ENCODE measurements around the gene KIF14. TPM values are rescaled to one million over a fixed set of nuclear protein-coding genes. Genes with fewer than 3 reads are reported as not detected.

KIF14 gene
- total and polyA plus RNA-seq, 2 experiments from 2014 or later = 2.2 to 5.1 TPM

GRCh38 chr1:200506471-200506870 is 114.1 kb downstream of the KIF14 start:
- no peaks in the 10 kb centered on the region for H3K79me2 ChIP-seq (ENCODE audit: insufficient read depth)
- H3K9me2 ChIP-seq (ENCODE audit: insufficient read depth) = no peaks in the 10 kb centered on the region
- no peak overlapping the region for H3K27ac ChIP-seq
- TF ChIP-seq EZH2 (IDR thresholded peaks at IDR 0.05; ENCODE audit: insufficient read depth, poor library complexity, severe bottlenecking) (no peak), EZH2phosphoT487 (IDR thresholded peaks at IDR 0.05; ENCODE audit: insufficient read depth, low read depth) (no peak)
- H3K4me1 ChIP-seq (ENCODE audit: insufficient read depth) = peaks cover 3% of the 10 kb centered on the region; the same call in 1 of the 2 replicates
- no peak overlapping the region for H2AFZ ChIP-seq
- no peak overlapping the region for H3K4me3 ChIP-seq
- H3K9ac ChIP-seq = no peak overlapping the region
- H3K4me2 ChIP-seq (ENCODE audit: unreplicated experiment) = no peak overlapping the region
- WGBS, 2 experiments (ENCODE audit: low coverage in 1 of 2, low lambda C conversion rate in 2 of 2, missing lambda C conversion rate in 2 of 2) = 53 to 65% methylated on average over 12 of the region's 12 CpGs
- H3K36me3 ChIP-seq (ENCODE audit: low read depth) = no peaks in the 10 kb centered on the region
- no peak for DNase-seq
- H3K27me3 ChIP-seq (replicated peaks; ENCODE audit: insufficient read depth) = no peaks in the 10 kb centered on the region
- no peaks in the 10 kb centered on the region for H3F3A ChIP-seq (ENCODE audit: insufficient read depth)
- in situ Hi-C loops (cut with MboI) = no loop called here
- no peaks in the 10 kb centered on the region for H4K20me1 ChIP-seq (ENCODE audit: insufficient read depth)
- no peaks in the 10 kb centered on the region for H3K9me3 ChIP-seq (ENCODE audit: low read depth)

GRCh38 chr1:200505257-200505656 is 115.3 kb downstream of the KIF14 start:
- no peaks in the 10 kb centered on the region for H3K9me3 ChIP-seq (ENCODE audit: low read depth)
- in situ Hi-C loops (cut with MboI) = no loop called here
- H3K79me2 ChIP-seq (ENCODE audit: insufficient read depth) = no peaks in the 10 kb centered on the region
- H3F3A ChIP-seq (ENCODE audit: insufficient read depth) = no peaks in the 10 kb centered on the region
- no peaks in the 10 kb centered on the region for H4K20me1 ChIP-seq (ENCODE audit: insufficient read depth)
- no peak overlapping the region for H3K4me3 ChIP-seq
- no peak overlapping the region for H3K27ac ChIP-seq
- H3K4me2 ChIP-seq (ENCODE audit: unreplicated experiment) = no peak overlapping the region
- WGBS, 2 experiments (ENCODE audit: low coverage in 1 of 2, low lambda C conversion rate in 2 of 2, missing lambda C conversion rate in 2 of 2) = 42 to 67% methylated on average over 1 of the region's 1 CpG
- peaks cover under 1% of the 10 kb centered on the region; the same call in 1 of the 2 replicates for H3K4me1 ChIP-seq (ENCODE audit: insufficient read depth)
- no peaks in the 10 kb centered on the region for H3K27me3 ChIP-seq (replicated peaks; ENCODE audit: insufficient read depth)
- no peaks in the 10 kb centered on the region for H3K9me2 ChIP-seq (ENCODE audit: insufficient read depth)
- DNase-seq = no peak
- no peak overlapping the region for H3K9ac ChIP-seq
- TF ChIP-seq EZH2phosphoT487 (IDR thresholded peaks at IDR 0.05; ENCODE audit: insufficient read depth, low read depth) = no peak
- TF ChIP-seq EZH2 (IDR thresholded peaks at IDR 0.05; ENCODE audit: insufficient read depth, poor library complexity, severe bottlenecking) = no peak
- H2AFZ ChIP-seq = no peak overlapping the region
- no peaks in the 10 kb centered on the region for H3K36me3 ChIP-seq (ENCODE audit: low read depth)

Other genes with a start within 250 kb of the KIF14 start
- gene ZNF281, start 210.7 kb downstream of the KIF14 start, total RNA-seq (2014; rRNA removed; shearing (Covaris generic)) = 41.6 and 45.2 TPM in 2 replicates
- 39.1 and 40.3 TPM in 2 replicates for gene ZNF281, start 210.7 kb downstream of the KIF14 start, polyA plus RNA-seq (2016; fragmentation: Nextera tagmentation; extraction: Ambion mirVana)
- gene DDX59, start 49.2 kb upstream of the KIF14 start, total RNA-seq (2014; rRNA removed; shearing (Covaris generic)) = 14.2 and 19.2 TPM in 2 replicates
- 11.8 and 12.2 TPM in 2 replicates for gene DDX59, start 49.2 kb upstream of the KIF14 start, polyA plus RNA-seq (2016; fragmentation: Nextera tagmentation; extraction: Ambion mirVana)
- gene CAMSAP2, start 118.1 kb upstream of the KIF14 start, total RNA-seq (2014; rRNA removed; shearing (Covaris generic)) = 28.7 and 52.6 TPM in 2 replicates
- gene CAMSAP2, start 118.1 kb upstream of the KIF14 start, polyA plus RNA-seq (2016; fragmentation: Nextera tagmentation; extraction: Ambion mirVana) = 9.9 and 10.9 TPM in 2 replicates

All from GM23248 (cell line).